Activated CD8-positive, alpha-beta memory T cell treated with anti-CD3 and anti-CD28 coated beads, Interleukin-2, amount 50 U/mL, for 24 hours (primary cell): ENCODE measurements around the gene CD84.
"Not testable (repeated sequence)": the region's sequence is repeated elsewhere in the genome, so short reads cannot be mapped to it uniquely, and the experiment has no call there.

Source experiments
- DNase-seq: peaks from one replicate; pipeline ENCODE4 v3.0.0-alpha.2; 2020; ENCODE audit errors: extremely low read depth

CD84 gene

GRCh38 chr1:160540859-160541233, 38.5 kb downstream of the CD84 start:
- no peak for DNase-seq

GRCh38 chr1:160539990-160540858, 39.1 kb downstream of the CD84 start:
- no peak for DNase-seq

- no peak for DNase-seq
These were observed 39.7 kb downstream of the CD84 start for GRCh38 chr1:160539684-160539989.

GRCh38 chr1:160538985-160539651, 40.2 kb downstream of the CD84 start:
- DNase-seq = no peak

- DNase-seq = no peak
These were observed 41.3 kb downstream of the CD84 start for GRCh38 chr1:160537714-160538665.

- DNase-seq = no peak
These were observed 44.3 kb downstream of the CD84 start for GRCh38 chr1:160534823-160535605.

GRCh38 chr1:160532557-160532813, 46.8 kb downstream of the CD84 start:
- not testable (repeated sequence) for DNase-seq

GRCh38 chr1:160531809-160532556, 47.3 kb downstream of the CD84 start:
- not testable (repeated sequence) for DNase-seq

- not testable (repeated sequence) for DNase-seq
These were observed 49.8 kb downstream of the CD84 start for GRCh38 chr1:160529401-160529952.

- DNase-seq = not testable (repeated sequence)
These were observed 55.5 kb downstream of the CD84 start for GRCh38 chr1:160523789-160524188.

- DNase-seq = no peak
These were observed 56.5 kb downstream of the CD84 start, which contains the start of gene SLAMF6 for GRCh38 chr1:160522622-160523345. SLAMF6 (minus strand) TSS chr1:160523255; CDS start chr1:160523192, 63 bp downstream.

- no peak for DNase-seq
These were observed 57.2 kb downstream of the CD84 start for GRCh38 chr1:160522136-160522535.

GRCh38 chr1:160521554-160521953, 57.7 kb downstream of the CD84 start:
- DNase-seq = no peak

- DNase-seq = no peak
These were observed 58.3 kb downstream of the CD84 start for GRCh38 chr1:160520999-160521398.

- DNase-seq = no peak
These were observed 58.7 kb downstream of the CD84 start for GRCh38 chr1:160520582-160520981.

GRCh38 chr1:160519642-160520435, 59.5 kb downstream of the CD84 start:
- no peak for DNase-seq

- DNase-seq = not testable (repeated sequence)
These were observed 61.8 kb downstream of the CD84 start for GRCh38 chr1:160517519-160517918.

- not testable (repeated sequence) for DNase-seq
These were observed 63.4 kb downstream of the CD84 start for GRCh38 chr1:160515908-160516307.

GRCh38 chr1:160504651-160505050, 74.6 kb downstream of the CD84 start:
- no peak for DNase-seq
